Measurements from ENCODE around the gene GLIS1.

DNA sequence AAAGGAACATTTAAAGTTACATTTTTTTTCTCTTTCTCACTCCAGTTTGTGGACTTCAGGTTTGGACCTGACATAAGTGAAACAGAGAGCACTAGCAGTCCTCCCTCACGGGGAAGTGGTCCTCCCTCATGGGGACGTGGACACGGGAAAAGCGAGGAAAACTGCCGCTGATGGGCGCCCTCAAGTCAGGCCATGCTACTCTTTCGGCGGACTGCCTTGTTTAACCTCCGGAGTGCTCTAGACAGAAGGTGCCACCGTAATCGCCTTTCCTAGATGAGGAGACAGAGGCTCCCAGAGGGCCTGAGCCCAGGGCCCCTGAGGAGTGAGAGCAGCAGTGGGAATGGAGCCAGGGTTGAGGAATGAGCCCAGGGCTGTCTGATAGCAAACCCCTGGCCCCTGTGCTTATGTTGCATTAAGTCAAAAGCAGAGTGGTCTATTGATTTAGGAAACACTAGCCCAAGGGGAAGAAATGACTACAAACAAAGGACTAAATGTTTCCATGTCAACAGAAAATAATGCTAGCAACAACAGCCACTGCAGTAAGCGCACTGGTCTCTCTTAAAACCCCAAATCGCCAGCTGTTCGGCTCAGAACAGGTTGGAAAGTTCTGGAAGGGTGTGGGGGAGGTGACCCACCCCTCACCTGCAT lies 195.7 kb downstream of the GLIS1 start:
- TF ChIP-seq, protein P1, sequence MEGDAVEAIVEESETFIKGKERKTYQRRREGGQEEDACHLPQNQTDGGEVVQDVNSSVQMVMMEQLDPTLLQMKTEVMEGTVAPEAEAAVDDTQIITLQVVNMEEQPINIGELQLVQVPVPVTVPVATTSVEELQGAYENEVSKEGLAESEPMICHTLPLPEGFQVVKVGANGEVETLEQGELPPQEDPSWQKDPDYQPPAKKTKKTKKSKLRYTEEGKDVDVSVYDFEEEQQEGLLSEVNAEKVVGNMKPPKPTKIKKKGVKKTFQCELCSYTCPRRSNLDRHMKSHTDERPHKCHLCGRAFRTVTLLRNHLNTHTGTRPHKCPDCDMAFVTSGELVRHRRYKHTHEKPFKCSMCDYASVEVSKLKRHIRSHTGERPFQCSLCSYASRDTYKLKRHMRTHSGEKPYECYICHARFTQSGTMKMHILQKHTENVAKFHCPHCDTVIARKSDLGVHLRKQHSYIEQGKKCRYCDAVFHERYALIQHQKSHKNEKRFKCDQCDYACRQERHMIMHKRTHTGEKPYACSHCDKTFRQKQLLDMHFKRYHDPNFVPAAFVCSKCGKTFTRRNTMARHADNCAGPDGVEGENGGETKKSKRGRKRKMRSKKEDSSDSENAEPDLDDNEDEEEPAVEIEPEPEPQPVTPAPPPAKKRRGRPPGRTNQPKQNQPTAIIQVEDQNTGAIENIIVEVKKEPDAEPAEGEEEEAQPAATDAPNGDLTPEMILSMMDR (IDR thresholded peaks at IDR 0.05), result no peak
- no peak for TF ChIP-seq POLR2A (IDR thresholded peaks at IDR 0.05)
- TF ChIP-seq EP300 (IDR thresholded peaks at IDR 0.05), result no peak

All from ovary (tissue), 3 donors.